ENCODE measurements around the gene CCNQ. TPM values are rescaled to one million over a fixed set of nuclear protein-coding genes. Genes with fewer than 3 reads are reported as not detected.

The CCNQ gene
- total RNA-seq, 1 donor from 2014 or later: 15.2 TPM

DNA sequence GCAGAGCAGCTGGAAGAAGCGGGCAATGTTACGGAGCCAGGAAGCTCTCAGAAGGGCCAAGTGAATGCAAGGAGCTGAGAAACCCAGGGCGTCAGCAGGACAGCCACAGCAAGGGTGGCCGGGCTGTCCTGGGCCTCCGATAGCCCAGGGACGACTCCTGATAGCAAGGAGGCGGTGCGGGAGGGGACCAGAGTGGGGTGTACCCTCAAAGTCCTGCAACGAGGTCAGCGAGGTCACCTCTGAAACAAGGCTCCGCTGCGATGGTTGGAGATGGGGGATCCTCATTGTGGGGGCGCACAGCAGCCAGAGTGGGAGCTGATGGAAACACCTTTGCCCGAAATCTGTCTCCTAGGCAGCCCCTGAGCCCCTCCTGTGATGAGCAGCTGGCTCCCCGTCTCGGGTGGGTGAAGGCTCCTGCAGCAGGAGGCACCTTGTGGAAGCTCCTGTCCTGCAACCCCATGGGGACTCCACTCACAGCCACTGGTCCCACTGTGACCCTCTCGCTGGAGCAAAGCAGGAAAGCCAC is 4.3 kb upstream of the CCNQ start:
- Mint-ChIP-seq H3K27me3 (ENCODE audit: insufficient read depth, low read depth) (peaks cover 14% of the 10 kb centered on the region), H3K36me3 (peaks cover 2% of the 10 kb centered on the region), H3K4me1 (peaks cover 12% of the 10 kb centered on the region), H3K9me3 (peaks cover 37% of the 10 kb centered on the region), H3K4me3 (no peak overlapping the region), H3K27ac (no peak overlapping the region)
- DNase-seq (ENCODE audit: low spot score): no peak
- Histone ChIP-seq H3K79me2 (ENCODE audit: low read depth) (peaks cover 3% of the 10 kb centered on the region), H3K9me3 (ENCODE audit: low read depth) (no peaks in the 10 kb centered on the region), H3K27ac (no peak overlapping the region), H3F3A (ENCODE audit: low read depth) (no peaks in the 10 kb centered on the region), H3K27me3 (peaks cover 24% of the 10 kb centered on the region), H3K36me3 (no peaks in the 10 kb centered on the region), H2AFZ (replicated peaks) (no peak overlapping the region), H3K4me2 (no peak overlapping the region), H3K9ac (no peak overlapping the region), H3K4me3 (no peak overlapping the region), H3K4me1 (no peaks in the 10 kb centered on the region), H4K20me1 (ENCODE audit: low read depth) (no peaks in the 10 kb centered on the region)
- no peak for TF ChIP-seq EZH2 (IDR thresholded peaks at IDR 0.05)
- TF ChIP-seq, protein P1, sequence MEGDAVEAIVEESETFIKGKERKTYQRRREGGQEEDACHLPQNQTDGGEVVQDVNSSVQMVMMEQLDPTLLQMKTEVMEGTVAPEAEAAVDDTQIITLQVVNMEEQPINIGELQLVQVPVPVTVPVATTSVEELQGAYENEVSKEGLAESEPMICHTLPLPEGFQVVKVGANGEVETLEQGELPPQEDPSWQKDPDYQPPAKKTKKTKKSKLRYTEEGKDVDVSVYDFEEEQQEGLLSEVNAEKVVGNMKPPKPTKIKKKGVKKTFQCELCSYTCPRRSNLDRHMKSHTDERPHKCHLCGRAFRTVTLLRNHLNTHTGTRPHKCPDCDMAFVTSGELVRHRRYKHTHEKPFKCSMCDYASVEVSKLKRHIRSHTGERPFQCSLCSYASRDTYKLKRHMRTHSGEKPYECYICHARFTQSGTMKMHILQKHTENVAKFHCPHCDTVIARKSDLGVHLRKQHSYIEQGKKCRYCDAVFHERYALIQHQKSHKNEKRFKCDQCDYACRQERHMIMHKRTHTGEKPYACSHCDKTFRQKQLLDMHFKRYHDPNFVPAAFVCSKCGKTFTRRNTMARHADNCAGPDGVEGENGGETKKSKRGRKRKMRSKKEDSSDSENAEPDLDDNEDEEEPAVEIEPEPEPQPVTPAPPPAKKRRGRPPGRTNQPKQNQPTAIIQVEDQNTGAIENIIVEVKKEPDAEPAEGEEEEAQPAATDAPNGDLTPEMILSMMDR (IDR thresholded peaks at IDR 0.05): no peak
- no peak for TF ChIP-seq EZH2phosphoT487 (IDR thresholded peaks at IDR 0.05)

DNA sequence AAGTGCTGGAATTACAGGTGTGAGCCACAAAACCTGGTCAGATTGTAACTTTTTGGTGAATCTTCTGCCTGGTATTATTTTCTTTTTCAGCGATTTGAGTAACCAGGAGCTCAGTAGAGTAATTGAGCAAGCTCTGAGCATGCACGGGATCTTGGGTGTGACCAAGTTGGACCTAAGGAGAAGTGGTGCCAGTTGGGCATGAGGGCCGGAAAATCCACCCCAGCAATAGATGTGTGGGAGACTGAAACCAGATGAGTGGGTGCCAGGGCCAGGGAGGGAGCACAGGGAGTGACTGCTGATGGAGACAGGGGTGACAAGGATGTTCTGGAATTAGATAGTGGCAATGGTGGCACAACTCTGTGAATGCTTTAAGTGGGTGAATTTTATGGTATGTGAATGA is 3.7 kb upstream of the CCNQ start:
- peaks cover 5% of the 10 kb centered on the region for H4K20me1 ChIP-seq (ENCODE audit: low read depth)
- H3K36me3 ChIP-seq: no peaks in the 10 kb centered on the region
- H3K79me2 ChIP-seq (ENCODE audit: low read depth): peaks cover 9% of the 10 kb centered on the region
- no peak overlapping the region for H3K4me2 ChIP-seq
- TF ChIP-seq, protein P1 (IDR thresholded peaks at IDR 0.05): no peak
- no peak for TF ChIP-seq EZH2 (IDR thresholded peaks at IDR 0.05)
- TF ChIP-seq EZH2phosphoT487 (IDR thresholded peaks at IDR 0.05): no peak
- H3K36me3 Mint-ChIP-seq: peaks cover 2% of the 10 kb centered on the region
- H3K4me1 ChIP-seq: no peaks in the 10 kb centered on the region
- no peak overlapping the region for H3K4me3 ChIP-seq
- H3K4me3 Mint-ChIP-seq: no peak overlapping the region
- no peaks in the 10 kb centered on the region for H3K9me3 ChIP-seq (ENCODE audit: low read depth)
- no peak for DNase-seq (ENCODE audit: low spot score)
- no peak overlapping the region for H2AFZ ChIP-seq (replicated peaks)
- peaks cover 18% of the 10 kb centered on the region for H3K27me3 ChIP-seq
- H3K27me3 Mint-ChIP-seq (ENCODE audit: insufficient read depth, low read depth): peaks cover 14% of the 10 kb centered on the region
- no peak overlapping the region for H3K27ac Mint-ChIP-seq
- no peak overlapping the region for H3K27ac ChIP-seq
- peaks cover 17% of the 10 kb centered on the region for H3K4me1 Mint-ChIP-seq
- H3K9me3 Mint-ChIP-seq: peaks cover 42% of the 10 kb centered on the region
- H3F3A ChIP-seq (ENCODE audit: low read depth): no peaks in the 10 kb centered on the region
- no peak overlapping the region for H3K9ac ChIP-seq

DNA sequence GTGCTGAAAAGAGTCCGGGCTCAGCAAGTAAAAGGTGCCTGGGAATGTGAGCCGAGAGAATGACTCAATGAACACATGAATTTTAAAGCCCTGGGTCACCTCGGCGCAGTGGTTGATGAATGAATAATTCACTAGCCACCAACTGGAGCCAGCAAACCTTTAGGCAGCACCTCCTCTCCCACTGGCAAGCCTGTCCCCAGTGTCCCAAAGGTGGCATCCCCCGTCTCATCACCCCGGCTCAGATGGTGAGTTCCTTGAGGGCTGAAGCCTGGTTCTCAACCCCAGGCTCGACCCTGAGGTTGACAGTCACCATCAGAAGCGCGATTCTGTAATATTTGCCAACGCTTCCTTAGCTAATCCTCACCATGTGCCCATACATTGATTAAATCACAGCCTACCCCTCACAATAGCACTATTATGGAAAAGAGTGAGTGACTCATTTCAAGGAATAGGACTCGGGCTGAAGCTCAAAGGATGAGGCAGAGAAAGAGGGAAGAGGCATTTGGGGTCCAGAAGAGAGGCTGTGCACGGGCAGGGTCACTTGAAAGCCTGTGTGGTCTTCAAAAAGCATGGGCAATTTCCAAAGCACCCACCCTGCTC is 2.7 kb upstream of the CCNQ start:
- Mint-ChIP-seq H3K36me3 (peaks cover 2% of the 10 kb centered on the region), H3K9me3 (peaks cover 43% of the 10 kb centered on the region)

More for the DNA sequence above, 2.7 kb upstream of the CCNQ start:
- H3K27ac Mint-ChIP-seq: no peak overlapping the region
- Histone ChIP-seq H3K4me3 (no peak overlapping the region), H3K79me2 (ENCODE audit: low read depth) (peaks cover 19% of the 10 kb centered on the region), H3K27ac (no peak overlapping the region), H3K36me3 (no peaks in the 10 kb centered on the region), H4K20me1 (ENCODE audit: low read depth) (peaks cover 5% of the 10 kb centered on the region), H3K9ac (no peak overlapping the region), H3F3A (ENCODE audit: low read depth) (no peaks in the 10 kb centered on the region), H3K9me3 (ENCODE audit: low read depth) (no peaks in the 10 kb centered on the region), H3K4me2 (no peak overlapping the region), H2AFZ (replicated peaks) (no peak overlapping the region), H3K4me1 (no peaks in the 10 kb centered on the region), H3K27me3 (peaks cover 10% of the 10 kb centered on the region)
- TF ChIP-seq EZH2 (IDR thresholded peaks at IDR 0.05) (no peak), EZH2phosphoT487 (IDR thresholded peaks at IDR 0.05) (no peak)
- TF ChIP-seq, protein P1 (IDR thresholded peaks at IDR 0.05): no peak
- H3K4me1 Mint-ChIP-seq: peaks cover 17% of the 10 kb centered on the region
- peak overlapping the region; percentile 63 for H3K4me3 Mint-ChIP-seq
- DNase-seq (ENCODE audit: low spot score): no peak
- H3K27me3 Mint-ChIP-seq (ENCODE audit: insufficient read depth, low read depth): peaks cover 14% of the 10 kb centered on the region

Measured in neural progenitor cell (in vitro differentiated cells).